Prostate gland (tissue), 2 donors: ENCODE measurements around the gene SMYD5. TPM values are rescaled to one million over a fixed set of nuclear protein-coding genes. Genes with fewer than 3 reads are reported as not detected.
A peak's percentile ranks its signal among the peaks of the same experiment; 100 is the strongest.

Experiments used
- DNase-seq: peaks from one replicate; pipeline ENCODE4 v3.0.0-alpha.2; 2019; ENCODE audit warnings: low spot score
- H3K27ac ChIP-seq, 2 donors: fragments of 200-600 bp; sonication (generic); 2 replicates each; pipeline ENCODE4 v1.5.1; 2017 to 2019
- H3K27me3 ChIP-seq: fragments of 200-600 bp; sonication (generic); replicated peaks from 2 replicates; pipeline ENCODE4 v1.5.1; 2019; ENCODE audit not compliant: insufficient read depth
- H3K36me3 ChIP-seq, 2 donors: fragments of 200-600 bp; sonication (generic); 1 replicate in 1 of 2; 2 replicates in 1 of 2; pipeline versions ENCODE4 v1.5.1 to v1.8.1; 2017 to 2019
- H3K4me1 ChIP-seq: fragments of 200-600 bp; sonication (generic); replicated peaks from 2 replicates; pipeline ENCODE4 v1.5.1; 2019
- H3K4me3 ChIP-seq, 2 donors: fragments of 200-600 bp; sonication (generic); 2 replicates each; pipeline ENCODE4 v1.5.1; 2017 to 2019
- H3K9me3 ChIP-seq: fragments of 200-600 bp; sonication (generic); 2 replicates; pipeline ENCODE4 v1.5.1; 2017
- POLR2A ChIP-seq: fragments of 450-650 bp; IDR thresholded peaks from one replicate; pipeline ENCODE4 v1.6.1; 2016; ENCODE audit warnings: antibody characterized with exemption, mild to moderate bottlenecking
- POLR2AphosphoS5 ChIP-seq: sonication (generic); formaldehyde crosslinking; IDR thresholded peaks from one replicate; pipeline ENCODE4 v1.6.1; 2017; ENCODE audit warnings: antibody characterized with exemption
- WGBS: methylation state at CpG from one replicate; pipeline ENCODE4 v1.1.5; 2018; 5-methylcytosine and 5-hydroxymethylcytosine counted together
- intact Hi-C: fragments of 100-400 bp; cut with DNase I; formaldehyde crosslinking; loops from one replicate; pipeline ENCODE4 v1.14.2; 2022
- total RNA-seq, 2 donors: library from RNA; depleted of rRNA; stranded (reverse); fragments of >200 nt; gene quantifications; one replicate each; pipeline ENCODE4 v1.1.0, GENCODE V29; 2016
- TF ChIP-seq, protein P1 (sequence below), 4 experiments: fragments of 200-600 bp in 2 of 4; fragments of 450-650 bp in 2 of 4; sonication (generic) in 2 of 4; IDR thresholded peaks; 1 replicate in 3 of 4; 2 replicates in 1 of 4; pipeline ENCODE4 v1.5.1; 2016 to 2019; ENCODE audit warnings: antibody characterized with exemption in 4 of 4, mild to moderate bottlenecking in 2 of 4, moderate library complexity in 2 of 4

SMYD5 gene
- total RNA-seq, 2 donors from 2014 or later, result 12.5 to 36.6 TPM

DNA sequence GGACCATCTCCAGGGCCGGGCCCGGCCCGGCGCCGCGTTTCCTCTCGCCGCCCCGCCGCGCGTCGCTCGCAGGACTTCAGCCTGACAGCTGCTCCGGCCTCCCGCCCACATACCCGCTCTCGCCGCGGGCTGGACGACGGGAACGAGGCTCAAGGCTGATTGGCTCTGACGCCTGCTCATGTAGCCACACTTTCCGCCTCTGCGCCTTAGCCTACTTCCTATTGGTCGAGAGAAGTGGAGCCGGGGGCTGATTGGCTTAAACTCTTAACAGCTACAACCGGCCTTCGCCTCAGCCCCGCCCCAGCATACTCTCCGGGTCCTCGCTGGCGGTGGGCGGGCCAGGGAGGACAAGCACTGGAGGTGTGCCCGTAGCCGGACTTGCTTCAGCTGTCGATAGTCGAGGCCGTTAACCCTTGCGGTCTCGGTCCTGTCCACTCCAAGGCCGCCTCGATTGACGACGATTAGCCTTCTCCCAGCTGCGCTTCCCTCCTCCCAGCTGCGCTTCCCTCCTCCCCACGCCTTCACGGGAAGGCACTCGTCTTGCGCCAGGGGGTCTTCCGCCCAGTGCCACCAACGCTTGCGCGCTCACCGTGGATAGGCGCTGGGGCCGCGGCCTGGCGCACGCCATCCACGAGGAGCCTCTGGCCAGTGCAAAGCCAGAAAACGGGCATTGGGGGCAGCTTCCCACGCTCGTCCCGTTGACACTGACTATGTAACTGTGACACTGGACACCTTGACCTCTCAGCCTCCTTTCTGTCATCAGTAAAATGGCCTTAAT is 19.3 kb downstream of the SMYD5 start, which contains the start of gene PRADC1:
PRADC1 (minus strand) TSS at position 86 of the 778 bp plus-strand sequence; CDS start at position 7, 79 bp downstream.
- Histone ChIP-seq H3K27me3 (no peaks in the 10 kb centered on the region), H3K4me1 (peaks cover 6% of the 10 kb centered on the region), H3K27ac (peak within 1 kb of the TSS; percentile 85 to 92), H3K4me3 (peak within 1 kb of the TSS; percentile 60 to 77), H3K9me3 (no peaks in the 10 kb centered on the region), H3K36me3 (no peaks in the 10 kb centered on the region)
- under 1% methylated on average over 66 of the region's 67 CpGs for WGBS
- intact Hi-C loops, result loop anchor here (5.0 kb wide), 1 partner anchor 154 kb away; the partner anchor contains the start of gene ALMS1
- TF ChIP-seq POLR2AphosphoS5, result peak; percentile 93
- TF ChIP-seq, protein P1, sequence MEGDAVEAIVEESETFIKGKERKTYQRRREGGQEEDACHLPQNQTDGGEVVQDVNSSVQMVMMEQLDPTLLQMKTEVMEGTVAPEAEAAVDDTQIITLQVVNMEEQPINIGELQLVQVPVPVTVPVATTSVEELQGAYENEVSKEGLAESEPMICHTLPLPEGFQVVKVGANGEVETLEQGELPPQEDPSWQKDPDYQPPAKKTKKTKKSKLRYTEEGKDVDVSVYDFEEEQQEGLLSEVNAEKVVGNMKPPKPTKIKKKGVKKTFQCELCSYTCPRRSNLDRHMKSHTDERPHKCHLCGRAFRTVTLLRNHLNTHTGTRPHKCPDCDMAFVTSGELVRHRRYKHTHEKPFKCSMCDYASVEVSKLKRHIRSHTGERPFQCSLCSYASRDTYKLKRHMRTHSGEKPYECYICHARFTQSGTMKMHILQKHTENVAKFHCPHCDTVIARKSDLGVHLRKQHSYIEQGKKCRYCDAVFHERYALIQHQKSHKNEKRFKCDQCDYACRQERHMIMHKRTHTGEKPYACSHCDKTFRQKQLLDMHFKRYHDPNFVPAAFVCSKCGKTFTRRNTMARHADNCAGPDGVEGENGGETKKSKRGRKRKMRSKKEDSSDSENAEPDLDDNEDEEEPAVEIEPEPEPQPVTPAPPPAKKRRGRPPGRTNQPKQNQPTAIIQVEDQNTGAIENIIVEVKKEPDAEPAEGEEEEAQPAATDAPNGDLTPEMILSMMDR (IDR thresholded peaks at IDR 0.05), result no peak
- TF ChIP-seq POLR2A, result peak; percentile 31
- peak; percentile 100 for DNase-seq

DNA sequence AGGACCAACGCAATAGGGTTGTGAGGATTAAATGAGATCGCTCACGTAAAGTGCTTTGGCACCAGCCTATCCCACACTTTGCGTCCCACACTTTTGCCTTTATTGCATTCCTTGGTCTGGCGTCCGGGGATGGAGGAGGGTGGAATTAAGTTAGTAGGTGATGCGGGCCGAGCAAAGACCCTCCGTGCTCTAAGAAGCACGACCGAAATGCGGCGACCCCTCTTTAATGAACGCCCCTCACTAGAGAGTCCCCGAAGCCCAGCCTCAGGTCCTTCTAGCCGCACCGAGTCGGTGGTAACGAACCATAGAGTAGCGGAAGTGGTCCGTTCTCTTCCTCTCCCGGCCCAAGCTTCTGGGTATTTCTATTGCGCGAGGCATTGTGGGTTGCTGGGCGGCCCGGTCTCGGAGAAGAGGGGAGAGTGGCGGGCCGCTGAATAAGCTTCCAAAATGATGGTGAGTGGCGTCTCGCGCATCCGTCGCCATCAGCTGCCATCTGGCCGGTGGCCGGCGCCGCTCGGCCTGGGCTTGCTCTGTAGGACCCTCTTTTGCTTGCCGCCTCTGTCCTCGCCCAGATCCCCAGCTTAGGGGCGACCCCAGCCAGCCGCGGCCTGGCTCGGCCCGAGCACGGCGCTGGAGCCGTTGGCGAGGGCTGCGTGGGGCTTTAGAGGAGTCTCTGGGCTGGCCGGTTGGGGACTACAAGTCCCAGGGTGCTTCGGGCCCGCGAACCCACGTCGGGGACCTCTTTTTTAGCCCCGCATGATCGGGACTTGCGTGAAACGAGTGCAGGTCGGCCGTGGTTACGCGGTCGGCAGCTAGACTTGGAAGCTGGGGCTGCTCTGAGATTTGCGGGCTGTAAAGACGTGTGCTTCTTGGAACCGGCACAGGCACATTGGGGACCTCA is 20.1 kb downstream of the SMYD5 start, which contains the start of gene CCT7:
CCT7 (plus strand) TSS at position 377 of the 901 bp plus-strand sequence; CDS start at position 448, 71 bp downstream.
- H3K27me3 ChIP-seq, result no peaks in the 10 kb centered on the region
- peak within 1 kb of the TSS; percentile 85 to 92 for H3K27ac ChIP-seq
- intact Hi-C loops, result loop anchor here (5.0 kb wide), 1 partner anchor 153 kb away; the partner anchor contains the start of gene ALMS1
- TF ChIP-seq POLR2A, result peak; percentile 45
- TF ChIP-seq, protein P1 (IDR thresholded peaks at IDR 0.05), result no peak
- TF ChIP-seq POLR2AphosphoS5, result peak; percentile 95
- WGBS, result under 1% methylated on average over 62 of the region's 69 CpGs
- no peaks in the 10 kb centered on the region for H3K36me3 ChIP-seq
- no peaks in the 10 kb centered on the region for H3K9me3 ChIP-seq
- peak; percentile 92 for DNase-seq
- peak within 1 kb of the TSS; percentile 60 to 77 for H3K4me3 ChIP-seq
- H3K4me1 ChIP-seq, result peaks cover 6% of the 10 kb centered on the region

DNA sequence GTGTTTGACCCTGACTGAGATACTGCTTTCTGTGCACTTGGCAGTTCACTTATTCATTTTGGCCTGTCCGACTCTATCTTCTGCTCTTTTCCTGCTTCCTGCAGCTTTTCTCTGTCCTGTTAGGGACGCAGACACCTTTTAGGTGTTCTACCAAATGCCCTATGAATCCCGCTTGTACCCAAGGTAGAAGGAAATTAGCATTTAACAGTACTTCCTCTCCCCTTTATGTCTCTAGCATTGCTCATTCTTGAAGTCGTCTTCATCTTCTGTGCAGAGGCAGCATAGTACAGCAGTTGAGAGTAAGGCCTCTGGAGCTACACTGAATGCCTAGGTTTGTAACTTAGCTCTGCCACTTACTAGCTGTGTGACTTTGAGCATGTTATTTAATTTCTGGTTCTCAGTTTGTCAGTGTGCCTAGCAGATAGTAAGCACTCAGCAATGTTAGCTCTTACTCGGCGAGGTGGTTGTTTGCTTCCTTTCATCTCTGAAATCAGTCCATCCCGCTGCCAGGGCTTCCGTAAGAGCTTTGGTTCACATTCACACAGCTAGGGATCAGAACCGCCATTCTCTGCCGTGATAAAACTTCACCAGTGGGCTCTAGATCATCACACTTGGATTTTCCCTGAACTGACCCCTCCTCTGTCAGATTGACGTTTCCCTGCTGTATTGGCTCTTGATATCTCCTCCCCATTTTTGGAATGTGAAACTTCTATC is 21.4 kb downstream of the SMYD5 start:
- intact Hi-C loops, result no loop called here
- H3K27ac ChIP-seq, result no peak overlapping the region
- peaks cover 6% of the 10 kb centered on the region for H3K4me1 ChIP-seq
- no peak for DNase-seq
- H3K9me3 ChIP-seq, result no peaks in the 10 kb centered on the region
- H3K4me3 ChIP-seq, result peak overlapping the region; percentile 60 to 77
- no peak for TF ChIP-seq POLR2AphosphoS5
- no peak for TF ChIP-seq POLR2A
- TF ChIP-seq, protein P1 (IDR thresholded peaks at IDR 0.05), result no peak
- H3K36me3 ChIP-seq, result no peaks in the 10 kb centered on the region
- WGBS, result 65% methylated on average over 11 of the region's 11 CpGs
- H3K27me3 ChIP-seq, result no peaks in the 10 kb centered on the region

DNA sequence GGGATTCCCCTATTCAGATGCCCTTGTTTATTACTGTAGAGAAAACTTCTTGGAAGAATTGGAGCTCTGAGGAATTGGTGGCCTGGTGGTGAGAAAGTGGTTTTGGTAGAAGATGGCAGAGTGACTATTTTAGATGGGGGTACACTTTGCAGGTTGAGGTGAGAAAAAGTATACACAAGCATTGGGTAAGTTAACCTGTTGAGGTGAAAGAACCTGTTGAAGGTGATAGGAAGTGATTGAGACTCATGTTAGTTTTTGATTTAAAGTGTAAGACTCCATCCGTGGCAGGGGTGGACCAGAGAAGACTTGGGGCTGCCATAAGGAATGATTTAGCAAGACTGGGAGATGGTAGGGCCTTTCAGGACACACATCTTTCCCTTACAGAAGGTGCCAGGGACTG is 23.1 kb downstream of the SMYD5 start:
- WGBS, result 53% methylated on average over 1 of the region's 1 CpG
- no peaks in the 10 kb centered on the region for H3K27me3 ChIP-seq
- no peak overlapping the region for H3K27ac ChIP-seq
- no peak overlapping the region for H3K4me3 ChIP-seq
- intact Hi-C loops, result no loop called here
- no peaks in the 10 kb centered on the region for H3K36me3 ChIP-seq
- H3K9me3 ChIP-seq, result no peaks in the 10 kb centered on the region
- DNase-seq, result no peak
- H3K4me1 ChIP-seq, result peaks cover 6% of the 10 kb centered on the region
- TF ChIP-seq, protein P1 (IDR thresholded peaks at IDR 0.05), result no peak
- TF ChIP-seq POLR2AphosphoS5 (no peak), POLR2A (no peak)
